HepG2 (cell line): ENCODE data around the gene CADPS2. TPM values are rescaled to one million over a fixed set of nuclear protein-coding genes. Genes with fewer than 3 reads are reported as not detected.

Experiments used
- ATAC-seq: fragments of 200-7000 bp; cut with Tn5 transposase; 3 replicates; pipeline ENCODE4 v1.9.1; 2020; ENCODE audit warnings: mild to moderate bottlenecking, moderate library complexity
- BruUV-seq: library from RNA; stranded (reverse); fragments of 400-500 nt; replicated peaks from 2 replicates; lab custom pipeline; 2021; lab: Mats Ljungman, UMichigan
- CTCF ChIA-PET: fragments of 300-600 bp; formaldehyde crosslinking; extraction: SDS; loops from one replicate; lab custom pipeline; 2021; ENCODE audit warnings: low total read pairs, inconsistent platforms, low intra/inter-chr PET ratio; lab: Yijun Ruan, JAX
- POLR2A ChIA-PET: fragments of 350-600 bp; sonication (Branson Sonifier 250); formaldehyde crosslinking; loops from one replicate; lab custom pipeline; 2020; ENCODE audit warnings: antibody characterized with exemption, inconsistent platforms; lab: Yijun Ruan, JAX
- DNase-seq: peaks from one replicate; pipeline ENCODE4 v3.0.0-alpha.2; 2015; ENCODE audit warnings: low spot score
- FAIRE-seq: peaks from 3 replicates; lab custom pipeline; 2011; peaks lifted over from hg19 to GRCh38; lab: Jason Lieb, UNC
- H2AFZ ChIP-seq: one replicate; pipeline ENCODE4 v1.6.1; 2011; ENCODE audit warnings: low read length, inconsistent platforms
- H3K27ac ChIP-seq: fragments of 300-600 bp; 3 replicates; pipeline ENCODE4 v1.8.0; 2011; ENCODE audit warnings: mixed run types, mild to moderate bottlenecking, mixed read lengths, low read length, inconsistent platforms; ENCODE audit not compliant: insufficient read depth; ENCODE audit errors: extremely low read length
- H3K27me3 ChIP-seq, 2 experiments: fragments of 200-600 bp in 1 of 2; 2 replicates in 1 of 2; 3 replicates in 1 of 2; pipeline versions ENCODE4 v1.6.0 to v1.8.0; 2011; ENCODE audit warnings: low read length in 2 of 2, mild to moderate bottlenecking in 2 of 2, moderate library complexity in 2 of 2, inconsistent platforms in 1 of 2; ENCODE audit not compliant: insufficient read depth in 2 of 2, control insufficient read depth in 1 of 2
- H3K36me3 ChIP-seq, 2 experiments: fragments of 200-600 bp in 1 of 2; replicated peaks in 1 of 2; 2 replicates in 1 of 2; 3 replicates in 1 of 2; pipeline versions ENCODE4 v1.5.1 to v1.8.0; 2011; ENCODE audit warnings: low read length in 2 of 2, inconsistent platforms in 1 of 2; ENCODE audit not compliant: insufficient read depth in 2 of 2, control insufficient read depth in 1 of 2
- H3K4me1 ChIP-seq: 2 replicates; pipeline ENCODE4 v1.5.1; 2012; ENCODE audit warnings: low read length, inconsistent platforms; ENCODE audit not compliant: insufficient read depth
- H3K4me2 ChIP-seq: 2 replicates; pipeline ENCODE4 v1.6.0; 2011; ENCODE audit warnings: low read depth, low read length, inconsistent platforms
- H3K4me3 ChIP-seq, 3 experiments: fragments of 200-600 bp in 1 of 3; sonication (generic), shearing (Covaris generic) in 1 of 3; replicated peaks in 1 of 3; 2 replicates each; pipeline ENCODE4 v1.5.1; 2011 to 2016; ENCODE audit warnings: low read length in 3 of 3, inconsistent platforms in 2 of 3, low read depth in 2 of 3, mild to moderate bottlenecking in 2 of 3, control low read depth in 1 of 3, mixed read lengths in 1 of 3; ENCODE audit not compliant: insufficient read depth in 1 of 3
- H3K79me2 ChIP-seq: one replicate; pipeline ENCODE4 v1.6.1; 2011; ENCODE audit warnings: low read length, inconsistent platforms; ENCODE audit not compliant: insufficient read depth
- H3K9ac ChIP-seq: 2 replicates; pipeline ENCODE4 v1.6.0; 2011; ENCODE audit warnings: mild to moderate bottlenecking, low read depth, low read length, inconsistent platforms; ENCODE audit not compliant: insufficient read depth
- H3K9me3 ChIP-seq: 2 replicates; pipeline ENCODE4 v1.5.1; 2012; ENCODE audit warnings: mild to moderate bottlenecking, low read length
- H4K20me1 ChIP-seq: 2 replicates; pipeline ENCODE4 v1.6.0; 2011; ENCODE audit warnings: inconsistent platforms, mild to moderate bottlenecking, low read length, moderate library complexity; ENCODE audit not compliant: insufficient read depth
- ELF3 ChIP-seq: IDR thresholded peaks from 2 replicates; pipeline ENCODE4 v1.6.1; 2016; ENCODE audit warnings: missing genetic modification reagents, missing compliant biosample characterization
- ETV6 ChIP-seq: sonication (generic); formaldehyde crosslinking; conservative IDR thresholded peaks from 2 replicates; pipeline ENCODE4 v1.4.0; 2020; ENCODE audit warnings: missing genetic modification reagents
- KDM1A ChIP-seq: IDR thresholded peaks from 2 replicates; pipeline ENCODE4 v1.6.1; 2016; ENCODE audit warnings: missing compliant biosample characterization
- TGIF2 ChIP-seq: IDR thresholded peaks from 2 replicates; pipeline ENCODE4 v1.6.1; 2016; ENCODE audit warnings: control low read depth, missing compliant biosample characterization
- ZEB1 ChIP-seq: IDR thresholded peaks from 2 replicates; pipeline ENCODE4 v1.6.1; 2012; ENCODE audit warnings: mild to moderate bottlenecking, low read depth, inconsistent platforms; ENCODE audit not compliant: insufficient replicate concordance
- ZNF614 ChIP-seq: IDR thresholded peaks from 2 replicates; pipeline ENCODE4 v1.6.1; 2018; ENCODE audit warnings: missing biosample characterization, missing genetic modification reagents, inconsistent platforms, borderline replicate concordance
- in situ Hi-C: cut with HindIII; loops from 2 replicates; pipeline ENCODE4 v1.10.0; 2017; ENCODE audit warnings: low pct_unique_long_range_greater_than_20kb; ENCODE audit not compliant: extremely low pct_ligation_motif_present
- intact Hi-C: fragments of 100-400 bp; cut with micrococcal nuclease; formaldehyde crosslinking; loops from one replicate; pipeline ENCODE4 v1.10.0; 2022; ENCODE audit not compliant: unreplicated experiment
- polyA plus RNA-seq, 8 experiments: library from polyadenylated mRNA; depleted of rRNA in 3 of 8; stranded (reverse) in 7 of 8; unstranded in 1 of 8; fragments of >200 nt; fragmentation: Illumina TruSeq in 4 of 8; extraction: Trizol in 4 of 8; gene quantifications; 2 replicates each; pipeline versions ENCODE4 v1.2.1 to v1.2.3, GENCODE V29; 2011 to 2016; ENCODE audit warnings: low read depth in 4 of 8, missing spikeins in 1 of 8, mixed read lengths in 1 of 8; ENCODE audit not compliant: insufficient read depth in 1 of 8
- total RNA-seq, 5 experiments: library from RNA; depleted of rRNA; stranded (reverse); fragments of >200 nt; fragmentation: Illumina TruSeq; extraction: Trizol; gene quantifications; 2 replicates each; pipeline ENCODE4 v1.2.3, GENCODE V29; 2016; ENCODE audit warnings: low read depth in 1 of 5
- TF ChIP-seq, protein P1 (sequence below): sonication (generic); formaldehyde crosslinking; IDR thresholded peaks from 2 replicates; pipeline ENCODE4 v1.5.1; 2020; ENCODE audit warnings: mild to moderate bottlenecking, missing genetic modification reagents, borderline replicate concordance
- TF ChIP-seq, protein P2 (sequence below): sonication (generic); formaldehyde crosslinking; IDR thresholded peaks from 2 replicates; pipeline ENCODE4 v1.4.0; 2020; ENCODE audit warnings: missing genetic modification reagents, borderline replicate concordance
- TF ChIP-seq, protein P3 (sequence below): IDR thresholded peaks from 2 replicates; pipeline ENCODE4 v1.6.1; 2016

CADPS2 gene
- total and polyA plus RNA-seq, 2 of the 13 experiments (the other 11 are each of a cell fraction or from before 2014, with no cell fraction given), result 17.6 to 43.8 TPM

DNA sequence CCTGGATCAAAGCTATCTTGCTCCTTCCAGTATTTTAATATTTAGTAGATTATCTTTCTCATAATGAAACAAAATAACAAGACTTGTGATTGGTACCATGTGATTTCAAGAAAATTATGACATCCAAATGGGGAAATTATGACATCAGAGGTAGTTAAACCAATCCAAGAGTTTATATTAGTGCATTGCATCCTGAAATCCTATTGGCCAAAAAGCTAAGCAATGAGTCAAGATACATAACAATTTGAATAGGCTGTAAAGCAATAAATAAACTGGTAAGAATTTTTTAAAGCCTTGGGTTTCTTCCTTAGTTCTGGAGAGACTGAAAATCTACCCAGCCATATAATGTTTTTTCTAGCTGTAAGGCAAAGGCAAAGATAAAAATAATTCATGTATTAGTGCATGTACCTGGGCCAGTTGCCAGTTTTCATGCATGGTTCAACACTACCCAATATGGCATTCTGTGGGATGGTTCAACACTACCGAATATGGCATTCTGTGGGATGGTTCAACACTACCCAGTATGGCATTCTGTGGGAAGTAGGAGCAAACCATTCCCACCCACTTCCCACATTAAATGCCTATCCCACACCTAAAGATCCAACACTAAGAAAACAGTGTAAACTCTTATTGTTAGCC lies 183.3 kb downstream of the CADPS2 start, which contains the start of gene RNF148 (continued):
- TF ChIP-seq, protein P1, sequence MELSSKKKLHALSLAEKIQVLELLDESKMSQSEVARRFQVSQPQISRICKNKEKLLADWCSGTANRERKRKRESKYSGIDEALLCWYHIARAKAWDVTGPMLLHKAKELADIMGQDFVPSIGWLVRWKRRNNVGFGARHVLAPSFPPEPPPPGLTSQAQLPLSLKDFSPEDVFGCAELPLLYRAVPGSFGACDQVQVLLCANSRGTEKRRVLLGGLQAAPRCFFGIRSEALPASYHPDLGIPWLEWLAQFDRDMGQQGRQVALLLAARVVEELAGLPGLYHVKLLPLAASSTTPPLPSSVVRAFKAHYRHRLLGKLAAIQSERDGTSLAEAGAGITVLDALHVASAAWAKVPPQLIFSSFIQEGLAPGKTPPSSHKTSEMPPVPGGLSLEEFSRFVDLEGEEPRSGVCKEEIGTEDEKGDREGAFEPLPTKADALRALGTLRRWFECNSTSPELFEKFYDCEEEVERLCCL (CRISPR knock-in tag), result no peak

DNA sequence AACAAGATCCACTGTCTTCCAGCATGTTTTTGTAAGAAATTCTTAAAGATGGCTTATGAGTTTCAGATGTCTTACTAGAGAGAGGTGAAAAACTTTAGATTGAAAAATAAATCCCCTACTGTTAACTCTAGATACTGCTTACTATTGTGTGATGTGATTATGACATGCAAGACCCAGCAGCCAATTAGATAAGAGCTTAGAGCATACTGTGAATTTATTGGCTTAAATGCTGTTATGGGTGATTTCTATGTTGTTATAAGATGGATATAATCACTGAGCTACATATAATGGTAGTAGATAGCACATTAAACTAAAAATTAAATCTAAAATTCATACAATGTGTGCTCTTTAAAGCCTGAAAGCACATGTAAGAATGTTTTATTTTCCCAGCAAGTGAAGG lies 187.2 kb downstream of the CADPS2 start, which contains the start of gene RNF133:
RNF133 (minus strand) TSS at position 101 of the 400 bp plus-strand sequence. CDS start 199 bp downstream, outside the sequence.
- in situ Hi-C loops, result no loop called here
- no peak within 1 kb of the TSS for H3K4me3 ChIP-seq
- no peak within 1 kb of the TSS for H3K27ac ChIP-seq
- no peaks in the 10 kb centered on the region; a peak in 1 of 5 replicates for H3K36me3 ChIP-seq
- POLR2A ChIA-PET, result no interaction called here
- intact Hi-C loops, result no loop called here
- no TSS peak for BruUV-seq
- no peak within 1 kb of the TSS for H2AFZ ChIP-seq
- no peak within 1 kb of the TSS for H3K4me2 ChIP-seq
- CTCF ChIA-PET, result no interaction called here
- no peak for DNase-seq
- no peaks in the 10 kb centered on the region for H4K20me1 ChIP-seq
- no peak for ATAC-seq
- H3K9me3 ChIP-seq, result no peaks in the 10 kb centered on the region
- FAIRE-seq, result no peak
- no peaks in the 10 kb centered on the region for H3K27me3 ChIP-seq
- H3K79me2 ChIP-seq, result no peaks in the 10 kb centered on the region
- TF ChIP-seq ELF3, result no peak
- no peak for TF ChIP-seq ETV6 (CRISPR knock-in tag)
- TF ChIP-seq, protein P2, sequence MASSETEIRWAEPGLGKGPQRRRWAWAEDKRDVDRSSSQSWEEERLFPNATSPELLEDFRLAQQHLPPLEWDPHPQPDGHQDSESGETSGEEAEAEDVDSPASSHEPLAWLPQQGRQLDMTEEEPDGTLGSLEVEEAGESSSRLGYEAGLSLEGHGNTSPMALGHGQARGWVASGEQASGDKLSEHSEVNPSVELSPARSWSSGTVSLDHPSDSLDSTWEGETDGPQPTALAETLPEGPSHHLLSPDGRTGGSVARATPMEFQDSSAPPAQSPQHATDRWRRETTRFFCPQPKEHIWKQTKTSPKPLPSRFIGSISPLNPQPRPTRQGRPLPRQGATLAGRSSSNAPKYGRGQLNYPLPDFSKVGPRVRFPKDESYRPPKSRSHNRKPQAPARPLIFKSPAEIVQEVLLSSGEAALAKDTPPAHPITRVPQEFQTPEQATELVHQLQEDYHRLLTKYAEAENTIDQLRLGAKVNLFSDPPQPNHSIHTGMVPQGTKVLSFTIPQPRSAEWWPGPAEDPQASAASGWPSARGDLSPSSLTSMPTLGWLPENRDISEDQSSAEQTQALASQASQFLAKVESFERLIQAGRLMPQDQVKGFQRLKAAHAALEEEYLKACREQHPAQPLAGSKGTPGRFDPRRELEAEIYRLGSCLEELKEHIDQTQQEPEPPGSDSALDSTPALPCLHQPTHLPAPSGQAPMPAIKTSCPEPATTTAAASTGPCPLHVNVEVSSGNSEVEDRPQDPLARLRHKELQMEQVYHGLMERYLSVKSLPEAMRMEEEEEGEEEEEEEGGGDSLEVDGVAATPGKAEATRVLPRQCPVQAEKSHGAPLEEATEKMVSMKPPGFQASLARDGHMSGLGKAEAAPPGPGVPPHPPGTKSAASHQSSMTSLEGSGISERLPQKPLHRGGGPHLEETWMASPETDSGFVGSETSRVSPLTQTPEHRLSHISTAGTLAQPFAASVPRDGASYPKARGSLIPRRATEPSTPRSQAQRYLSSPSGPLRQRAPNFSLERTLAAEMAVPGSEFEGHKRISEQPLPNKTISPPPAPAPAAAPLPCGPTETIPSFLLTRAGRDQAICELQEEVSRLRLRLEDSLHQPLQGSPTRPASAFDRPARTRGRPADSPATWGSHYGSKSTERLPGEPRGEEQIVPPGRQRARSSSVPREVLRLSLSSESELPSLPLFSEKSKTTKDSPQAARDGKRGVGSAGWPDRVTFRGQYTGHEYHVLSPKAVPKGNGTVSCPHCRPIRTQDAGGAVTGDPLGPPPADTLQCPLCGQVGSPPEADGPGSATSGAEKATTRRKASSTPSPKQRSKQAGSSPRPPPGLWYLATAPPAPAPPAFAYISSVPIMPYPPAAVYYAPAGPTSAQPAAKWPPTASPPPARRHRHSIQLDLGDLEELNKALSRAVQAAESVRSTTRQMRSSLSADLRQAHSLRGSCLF, result no peak
- TF ChIP-seq, protein P3, sequence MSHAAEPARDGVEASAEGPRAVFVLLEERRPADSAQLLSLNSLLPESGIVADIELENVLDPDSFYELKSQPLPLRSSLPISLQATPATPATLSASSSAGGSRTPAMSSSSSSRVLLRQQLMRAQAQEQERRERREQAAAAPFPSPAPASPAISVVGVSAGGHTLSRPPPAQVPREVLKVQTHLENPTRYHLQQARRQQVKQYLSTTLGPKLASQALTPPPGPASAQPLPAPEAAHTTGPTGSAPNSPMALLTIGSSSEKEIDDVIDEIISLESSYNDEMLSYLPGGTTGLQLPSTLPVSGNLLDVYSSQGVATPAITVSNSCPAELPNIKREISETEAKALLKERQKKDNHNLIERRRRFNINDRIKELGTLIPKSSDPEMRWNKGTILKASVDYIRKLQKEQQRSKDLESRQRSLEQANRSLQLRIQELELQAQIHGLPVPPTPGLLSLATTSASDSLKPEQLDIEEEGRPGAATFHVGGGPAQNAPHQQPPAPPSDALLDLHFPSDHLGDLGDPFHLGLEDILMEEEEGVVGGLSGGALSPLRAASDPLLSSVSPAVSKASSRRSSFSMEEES (CRISPR knock-in tag), result no peak
- no peak for TF ChIP-seq TGIF2 (CRISPR knock-in tag)
- no peak for TF ChIP-seq KDM1A (CRISPR knock-in tag)
- TF ChIP-seq ZEB1, result no peak
- no peak for TF ChIP-seq ZNF614 (CRISPR knock-in tag)
- no peak within 1 kb of the TSS for H3K9ac ChIP-seq
- peaks cover 25% of the 10 kb centered on the region for H3K4me1 ChIP-seq
